ENCODE data around the gene ANKRD49.

Gene ANKRD49

GRCh38 chr11:94516725-94517124 lies 22.9 kb downstream of the ANKRD49 start:
- no peak overlapping the region for H3K4me3 ChIP-seq (replicated peaks; ENCODE audit: low read depth, low read length)
- DNase-seq (ENCODE audit: low read depth): no peak
- TF ChIP-seq CTCF (IDR thresholded peaks at IDR 0.05; ENCODE audit: low read length, missing control alignments): no peak

- no peak for DNase-seq (ENCODE audit: low read depth)
- no peak overlapping the region for H3K4me3 ChIP-seq (replicated peaks; ENCODE audit: low read depth, low read length)
These were observed 24.5 kb downstream of the ANKRD49 start for GRCh38 chr11:94518300-94518699.

GRCh38 chr11:94519478-94520084 lies 25.8 kb downstream of the ANKRD49 start:
- no peak overlapping the region for H3K4me3 ChIP-seq (replicated peaks; ENCODE audit: low read depth, low read length)
- peak; percentile 59 for DNase-seq (ENCODE audit: low read depth)
- TF ChIP-seq CTCF (IDR thresholded peaks at IDR 0.05; ENCODE audit: low read length, missing control alignments): peak; percentile 61

More at GRCh38 chr11:94518300-94518699, 24.5 kb downstream of the ANKRD49 start:
- TF ChIP-seq CTCF (IDR thresholded peaks at IDR 0.05; ENCODE audit: low read length, missing control alignments): no peak

- no peak overlapping the region for H3K4me3 ChIP-seq (replicated peaks; ENCODE audit: low read depth, low read length)
- peak; percentile 37 for DNase-seq (ENCODE audit: low read depth)
- peak; percentile 57 for TF ChIP-seq CTCF (IDR thresholded peaks at IDR 0.05; ENCODE audit: low read length, missing control alignments)
These were observed 27.9 kb downstream of the ANKRD49 start for GRCh38 chr11:94521684-94522083.

GRCh38 chr11:94524341-94524740 lies 30.6 kb downstream of the ANKRD49 start:
- no peak overlapping the region for H3K4me3 ChIP-seq (replicated peaks; ENCODE audit: low read depth, low read length)
- no peak for TF ChIP-seq CTCF (IDR thresholded peaks at IDR 0.05; ENCODE audit: low read length, missing control alignments)

GRCh38 chr11:94525546-94526324 lies 32.0 kb downstream of the ANKRD49 start:
- no peak for TF ChIP-seq CTCF (IDR thresholded peaks at IDR 0.05; ENCODE audit: low read length, missing control alignments)
- peak; percentile 86 for DNase-seq (ENCODE audit: low read depth)
- no peak overlapping the region for H3K4me3 ChIP-seq (replicated peaks; ENCODE audit: low read depth, low read length)

More at GRCh38 chr11:94524341-94524740, 30.6 kb downstream of the ANKRD49 start:
- DNase-seq (ENCODE audit: low read depth): no peak
